GM19397 (cell line): ENCODE results near the gene SENP2.
"Not testable (repeated sequence)": the region's sequence is repeated elsewhere in the genome, so short reads cannot be mapped to it uniquely, and the experiment has no call there.

Experiments used
- ATAC-seq: cut with Tn5 transposase; IDR thresholded peaks from one replicate; pipeline ENCODE4 v1.9.1; 2021; ENCODE audit warnings: mild to moderate bottlenecking, moderate library complexity; ENCODE audit not compliant: unreplicated experiment

The SENP2 gene

GRCh38 chr3:185585859-185586685, at the start of gene SENP2:
SENP2 (plus strand) TSS chr3:185586295; CDS start chr3:185586414, 119 bp downstream.
- ATAC-seq, result peak; percentile 97

DNA sequence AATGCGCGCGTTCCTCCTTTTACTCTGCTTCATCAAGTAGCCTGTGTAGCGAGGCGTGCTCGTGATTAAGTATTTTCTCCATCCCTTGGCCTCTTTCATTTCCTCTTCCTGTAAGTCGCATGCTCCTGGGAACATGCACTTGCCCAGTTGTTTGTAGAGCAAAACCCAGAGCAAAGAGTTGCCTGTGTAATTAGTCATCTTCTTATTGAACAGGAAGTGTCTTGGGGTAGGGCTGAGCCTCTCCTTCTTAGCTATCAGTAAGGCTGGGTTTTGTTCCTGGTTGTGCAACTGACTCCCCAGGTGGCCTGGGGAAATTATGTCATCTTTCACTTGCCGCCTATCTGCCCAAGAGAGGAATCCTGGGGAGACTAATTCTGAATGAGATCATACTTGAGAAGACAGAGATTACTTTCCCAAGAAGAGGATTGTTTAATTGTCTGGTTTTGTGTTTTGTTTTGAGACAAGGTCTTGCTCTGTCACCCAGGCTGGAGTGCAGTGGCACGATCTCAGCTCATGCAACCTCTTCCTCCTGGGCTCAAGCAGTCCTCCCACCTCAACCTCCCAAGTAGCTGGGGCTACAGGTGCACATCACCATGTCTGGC, 48.6 kb upstream of the SENP2 start:
- peak; percentile 95 for ATAC-seq

- ATAC-seq, result no peak
Observed at GRCh38 chr3:185539934-185540333, 46.2 kb upstream of the SENP2 start.

- ATAC-seq, result no peak
Observed at GRCh38 chr3:185540695-185541094, 45.4 kb upstream of the SENP2 start.

- no peak for ATAC-seq
Observed at GRCh38 chr3:185549122-185549521, 37.0 kb upstream of the SENP2 start.

- no peak for ATAC-seq
Observed at GRCh38 chr3:185549651-185550111, 36.4 kb upstream of the SENP2 start.

DNA sequence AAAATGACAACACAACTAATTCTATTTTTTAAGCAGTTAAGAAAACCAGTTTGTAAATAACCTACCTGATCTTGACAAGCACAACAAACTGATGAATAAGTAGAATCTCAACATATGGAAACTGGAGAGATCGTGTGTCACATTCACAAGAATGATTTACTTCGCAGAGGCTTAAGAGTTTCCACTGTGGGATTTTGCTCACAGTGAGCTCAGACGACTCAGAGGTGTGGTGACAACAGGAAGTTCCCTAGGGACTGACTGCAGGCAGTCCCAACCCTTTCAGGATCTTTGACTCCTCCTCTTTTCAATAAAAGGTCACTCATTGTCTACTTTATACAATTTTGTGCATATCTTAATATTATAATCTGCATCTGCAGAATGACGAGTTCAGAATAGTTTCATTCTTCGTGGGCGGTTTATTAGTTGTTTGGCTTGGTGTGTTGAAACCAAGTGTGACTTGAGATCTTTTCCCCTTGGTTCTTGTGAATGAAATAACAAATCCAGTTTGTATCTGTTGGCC, 33.7 kb upstream of the SENP2 start, which contains the start of gene LIPH:
TSS of gene LIPH (minus strand) at position 231 of the 520 bp plus-strand sequence. CDS start at position 114, 117 bp downstream.
- peak; percentile 76 for ATAC-seq

DNA sequence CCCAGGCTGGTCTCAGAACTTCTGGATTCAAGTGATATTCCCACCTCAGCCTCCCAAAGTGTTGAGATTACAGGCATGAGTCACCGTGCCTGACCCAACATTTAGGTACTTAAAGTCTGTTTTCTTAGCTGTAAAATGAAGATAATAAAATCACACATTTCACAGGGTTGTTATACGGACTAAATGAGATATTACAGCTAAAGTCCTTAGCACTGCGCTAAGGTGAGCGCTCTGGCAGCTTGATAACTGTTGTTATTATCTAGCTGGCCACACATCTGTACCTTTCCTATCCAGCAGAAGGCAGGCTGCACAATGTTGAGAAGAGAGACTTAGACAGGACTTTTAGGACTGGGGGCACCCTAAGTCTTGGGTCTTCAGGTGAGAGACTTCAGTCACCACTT, 31.0 kb upstream of the SENP2 start:
- ATAC-seq, result no peak

- ATAC-seq, result no peak
Observed at GRCh38 chr3:185555860-185556347, 30.2 kb upstream of the SENP2 start.

- ATAC-seq, result not testable (repeated sequence)
Observed at GRCh38 chr3:185556640-185557039, 29.5 kb upstream of the SENP2 start.

GRCh38 chr3:185558395-185558794, 27.7 kb upstream of the SENP2 start:
- ATAC-seq, result no peak

DNA sequence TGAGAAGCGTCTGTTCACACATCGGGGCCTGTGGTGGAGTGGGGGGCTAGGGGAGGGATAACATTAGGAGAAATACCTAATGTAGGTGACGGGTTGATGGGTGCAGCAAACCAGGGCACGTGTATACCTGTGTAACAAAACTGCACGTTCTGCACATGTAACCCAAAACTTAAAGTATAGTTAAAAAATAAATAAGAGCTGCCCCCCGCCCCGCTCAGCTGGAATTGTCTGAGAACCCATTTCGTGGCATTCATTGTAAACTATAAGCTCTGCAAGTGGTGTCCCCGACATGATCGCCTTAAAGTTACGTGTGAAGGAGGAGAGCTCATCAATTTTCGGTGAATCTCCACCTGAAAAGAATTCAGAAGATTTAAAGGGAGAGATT, 26.4 kb upstream of the SENP2 start:
- no peak for ATAC-seq

GRCh38 chr3:185560676-185561075, 25.4 kb upstream of the SENP2 start:
- no peak for ATAC-seq

- no peak for ATAC-seq
Observed at GRCh38 chr3:185561374-185561943, 24.6 kb upstream of the SENP2 start.

GRCh38 chr3:185561958-185562357, 24.1 kb upstream of the SENP2 start:
- ATAC-seq, result no peak

DNA sequence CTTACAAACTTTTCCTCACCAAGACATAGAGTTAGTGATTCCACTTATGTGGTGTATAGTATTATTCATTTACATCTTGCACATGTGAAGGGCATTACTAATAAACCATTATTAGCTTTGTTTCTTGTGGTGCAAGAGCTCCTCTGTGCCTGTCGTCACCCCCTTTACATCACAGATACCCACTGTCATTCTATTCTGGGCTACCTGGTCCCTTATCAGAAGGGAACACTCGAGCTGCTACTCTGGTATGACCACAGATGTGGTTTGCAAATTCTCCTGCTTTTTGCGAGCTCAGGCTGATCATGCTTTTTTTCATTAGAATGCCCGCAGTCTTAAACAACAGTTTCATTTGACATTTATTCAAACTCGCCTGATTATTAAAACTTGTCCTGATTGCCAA, 13.9 kb upstream of the SENP2 start:
- ATAC-seq, result no peak

DNA sequence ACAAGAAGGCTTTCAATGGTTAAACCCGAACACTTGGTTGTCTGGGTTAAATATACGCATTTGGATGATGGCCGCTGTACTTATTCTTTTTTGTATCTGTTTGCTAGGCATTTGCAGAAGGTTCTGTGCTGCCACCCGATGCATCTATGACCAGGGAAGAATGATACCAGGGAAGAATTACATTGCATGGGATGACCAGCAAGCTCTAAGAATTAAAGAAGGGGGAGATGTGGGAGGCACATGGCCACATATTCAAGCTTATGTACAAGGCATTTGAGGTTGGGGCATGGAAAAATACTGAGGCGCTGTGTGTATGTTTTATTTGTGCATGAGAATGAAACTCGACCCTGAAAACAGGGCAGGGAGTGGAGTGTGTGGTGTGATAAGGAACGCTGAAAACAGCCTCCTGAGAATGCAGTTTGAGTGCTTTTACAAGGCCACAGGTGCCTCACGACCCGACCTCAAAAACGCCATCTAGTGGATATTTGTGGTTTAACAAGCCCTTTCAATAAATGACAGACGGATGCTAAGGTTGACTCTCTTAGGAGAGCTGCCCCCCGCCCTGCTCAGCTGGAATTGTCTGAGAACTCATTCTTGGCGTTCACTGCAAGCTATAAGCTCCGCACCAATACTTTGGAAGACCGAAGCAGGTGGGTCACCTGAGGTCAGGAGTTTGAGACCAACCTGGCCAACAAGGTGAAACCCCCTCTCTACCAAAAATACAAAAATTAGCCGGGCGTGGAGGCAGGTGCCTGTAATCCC, 10.8 kb upstream of the SENP2 start:
- ATAC-seq, result peak; percentile 68

DNA sequence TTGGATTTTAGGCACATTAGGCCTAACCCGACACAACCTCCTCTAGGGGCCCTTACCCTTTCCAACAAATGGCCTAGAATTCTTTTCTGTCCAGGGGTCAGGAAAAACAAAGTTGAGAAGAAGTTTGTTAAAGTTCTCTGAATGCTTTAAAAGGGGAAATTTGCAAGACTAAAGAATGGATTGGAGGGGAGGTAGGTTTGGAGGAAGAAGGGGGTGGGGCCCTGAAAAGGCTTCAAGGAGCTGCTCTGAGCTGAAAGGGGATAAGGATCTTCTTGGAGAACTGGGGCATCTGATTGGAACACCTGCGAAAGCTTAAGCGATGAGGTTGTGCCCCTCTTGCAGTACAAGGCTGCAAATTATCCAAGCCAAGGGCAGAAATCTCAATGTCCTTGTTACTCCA, 3.9 kb upstream of the SENP2 start:
- no peak for ATAC-seq

DNA sequence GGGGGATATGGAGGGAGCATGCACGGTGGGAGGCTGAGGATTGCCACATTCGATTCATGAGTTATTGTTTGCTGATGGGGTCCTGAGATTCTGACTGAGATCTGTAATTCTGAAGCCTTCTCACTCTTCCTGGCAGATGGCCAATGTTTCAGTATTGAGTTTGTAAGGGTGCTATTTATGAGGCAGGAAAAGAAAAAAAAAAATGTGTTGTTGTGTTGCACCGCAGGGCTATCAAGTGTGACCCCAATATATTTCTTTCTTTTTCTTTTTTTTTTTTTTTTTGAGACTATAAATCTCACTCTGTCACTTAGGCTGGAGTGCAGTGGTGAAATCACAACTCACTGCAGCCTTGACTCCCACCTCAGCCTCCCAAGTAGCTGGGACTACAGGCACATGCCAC, 3.2 kb upstream of the SENP2 start:
- ATAC-seq, result no peak

DNA sequence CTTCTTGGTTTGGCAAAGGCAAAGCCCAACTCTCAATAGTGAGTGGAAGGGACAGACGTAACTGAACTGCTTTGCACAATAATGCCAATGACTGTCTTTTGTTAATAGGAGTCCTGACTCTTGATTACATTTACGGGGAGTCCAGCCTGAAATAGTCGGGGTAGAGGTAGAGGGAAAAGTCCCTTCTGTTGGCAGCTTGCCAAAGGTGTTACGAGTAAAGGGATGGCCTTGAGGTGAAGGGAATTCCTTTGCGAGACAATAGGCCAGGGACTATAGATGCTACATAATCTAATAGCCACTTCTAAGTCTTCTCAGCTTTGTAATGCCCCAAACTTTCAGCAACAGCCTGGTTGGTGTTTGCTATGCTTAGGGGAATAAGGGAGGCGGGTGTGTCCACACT, 2.2 kb upstream of the SENP2 start:
- no peak for ATAC-seq

DNA sequence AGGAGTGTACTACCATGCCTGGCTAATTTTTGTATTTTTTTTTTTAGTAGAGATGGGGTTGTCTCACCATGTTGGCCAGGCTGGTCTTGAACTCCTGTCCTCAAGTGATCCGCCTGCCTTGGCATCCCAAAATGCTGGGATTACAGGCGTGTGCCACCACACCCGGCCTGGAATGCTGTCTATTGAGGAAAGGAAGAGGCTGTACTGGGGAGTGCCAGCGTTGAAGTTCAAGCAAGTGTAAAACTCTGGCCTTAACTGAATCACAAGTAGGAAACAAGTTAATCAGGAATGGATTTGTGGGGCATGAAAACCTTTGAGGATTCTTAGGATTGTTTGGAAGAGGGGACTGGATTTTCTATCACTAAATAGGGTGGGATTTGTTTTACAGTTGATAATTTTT, 1.4 kb upstream of the SENP2 start:
- no peak for ATAC-seq
